ENCODE data around the gene KCNT1. TPM values are rescaled to one million over a fixed set of nuclear protein-coding genes. Genes with fewer than 3 reads are reported as not detected.
A peak's percentile ranks its signal among the peaks of the same experiment; 100 is the strongest.

KCNT1 gene
- total RNA-seq, 1 experiment from 2014 or later: 0.17 TPM

- intact Hi-C loops (cut with micrococcal nuclease): no loop called here
- Histone ChIP-seq H3K9ac (ENCODE audit: low read length) (no peak overlapping the region), H3K27ac (ENCODE audit: low read depth, low read length) (no peak overlapping the region), H3K9me2 (ENCODE audit: insufficient read depth) (no peaks in the 10 kb centered on the region), H3K36me3 (ENCODE audit: control insufficient read depth in 1 of 2, insufficient read depth in 2 of 2, low read length in 2 of 2) (peaks cover 47 to 57% of the 10 kb centered on the region in 2 experiments), H3K4me3 (replicated peaks in 1 of 2; ENCODE audit: low read depth in 1 of 2, low read length in 2 of 2) (no peak overlapping the region), H3K4me2 (ENCODE audit: low read length) (no peak overlapping the region), H2AFZ (ENCODE audit: low read depth, low read length, poor library complexity, severe bottlenecking) (no peak overlapping the region), H3K9me3 (ENCODE audit: control insufficient read depth in 1 of 2, insufficient read depth in 1 of 2, low read depth in 1 of 2, low read length in 2 of 2) (no peaks in the 10 kb centered on the region), H3K4me1 (ENCODE audit: control insufficient read depth in 1 of 2, insufficient read depth in 2 of 2, low read length in 2 of 2) (no peaks in the 10 kb centered on the region), H4K20me1 (ENCODE audit: insufficient read depth) (no peaks in the 10 kb centered on the region), H3K27me3 (ENCODE audit: insufficient read depth, low read length) (no peaks in the 10 kb centered on the region), H3K79me2 (ENCODE audit: insufficient read depth, low read length) (peaks cover 4% of the 10 kb centered on the region; the same call in 1 of the 2 replicates)
- TF ChIP-seq RAD21 (IDR thresholded peaks at IDR 0.05; ENCODE audit: low read depth): peak; percentile 28
- TF ChIP-seq SRF (IDR thresholded peaks at IDR 0.05; ENCODE audit: low read depth): no peak
- TF ChIP-seq JUND (IDR thresholded peaks at IDR 0.05): no peak
- TF ChIP-seq POLR2A (IDR thresholded peaks at IDR 0.05; ENCODE audit: borderline replicate concordance, extremely low read depth, insufficient read depth, insufficient read length): no peak
- peak; percentile 7 to 53 (median 53); a peak in 4 of 6 replicates for TF ChIP-seq CTCF (IDR thresholded peaks at IDR 0.05 in 2 of 3, conservative IDR thresholded peaks at IDR 0.05 in 1 of 3; ENCODE audit: borderline replicate concordance in 1 of 3, insufficient read depth in 1 of 3, low read depth in 2 of 3, low read length in 2 of 3)
- TF ChIP-seq CBX3 (IDR thresholded peaks at IDR 0.05; ENCODE audit: low read depth): no peak
- DNase-seq (ENCODE audit: low read depth, low spot score): no peak
- BruUV-seq (replicated peaks): no TSS peak
- peak; percentile 75 for ATAC-seq
- ChIA-PET POLR2A (no interaction called here), RAD21 (ENCODE audit: low non-redundant PET in 1 of 2, low total read pairs in 2 of 2, uncharacterized antibody in 2 of 2, unreplicated experiment in 2 of 2) (interaction anchor here in 1 of 2 experiments (0.7 kb wide), 1 partner anchor 85 kb away, joined by 4 read pairs; no protein-coding TSS in a partner anchor), CTCF (no interaction called here)
Measured at GRCh38 chr9:135819905-135820304, 117.9 kb downstream of the KCNT1 start.

- Histone ChIP-seq H3K27ac (ENCODE audit: low read depth, low read length) (no peak overlapping the region), H3K4me2 (ENCODE audit: low read length) (no peak overlapping the region), H2AFZ (ENCODE audit: low read depth, low read length, poor library complexity, severe bottlenecking) (no peak overlapping the region), H3K9me2 (ENCODE audit: insufficient read depth) (no peaks in the 10 kb centered on the region), H3K27me3 (ENCODE audit: insufficient read depth, low read length) (no peaks in the 10 kb centered on the region), H3K36me3 (ENCODE audit: control insufficient read depth in 1 of 2, insufficient read depth in 2 of 2, low read length in 2 of 2) (peaks cover 40 to 52% of the 10 kb centered on the region in 2 experiments), H3K4me1 (ENCODE audit: control insufficient read depth in 1 of 2, insufficient read depth in 2 of 2, low read length in 2 of 2) (no peaks in the 10 kb centered on the region), H3K9me3 (ENCODE audit: control insufficient read depth in 1 of 2, insufficient read depth in 1 of 2, low read depth in 1 of 2, low read length in 2 of 2) (no peaks in the 10 kb centered on the region), H3K4me3 (replicated peaks in 1 of 2; ENCODE audit: low read depth in 1 of 2, low read length in 2 of 2) (no peak overlapping the region), H3K9ac (ENCODE audit: low read length) (no peak overlapping the region), H4K20me1 (ENCODE audit: insufficient read depth) (no peaks in the 10 kb centered on the region), H3K79me2 (ENCODE audit: insufficient read depth, low read length) (peaks cover 4% of the 10 kb centered on the region; the same call in 1 of the 2 replicates)
- ChIA-PET RAD21 (ENCODE audit: low non-redundant PET in 1 of 2, low total read pairs in 2 of 2, uncharacterized antibody in 2 of 2, unreplicated experiment in 2 of 2) (no interaction called here), CTCF (no interaction called here), POLR2A (no interaction called here)
- no TSS peak for BruUV-seq (replicated peaks)
- intact Hi-C loops (cut with micrococcal nuclease): no loop called here
- no peak for DNase-seq (ENCODE audit: low read depth, low spot score)
- no peak for ATAC-seq
- no peak for TF ChIP-seq ZFX (IDR thresholded peaks at IDR 0.05)
- no peak for TF ChIP-seq YY1 (IDR thresholded peaks at IDR 0.05; ENCODE audit: extremely low read depth, insufficient replicate concordance, low read depth, low read length)
- no peak for TF ChIP-seq SRF (IDR thresholded peaks at IDR 0.05; ENCODE audit: low read depth)
- TF ChIP-seq ZBTB33 (IDR thresholded peaks at IDR 0.05; ENCODE audit: extremely low read depth, insufficient replicate concordance, low read length): no peak
- no peak for TF ChIP-seq CEBPB (IDR thresholded peaks at IDR 0.05; ENCODE audit: low read depth)
- no peak for TF ChIP-seq ZNF274 (IDR thresholded peaks at IDR 0.05; ENCODE audit: low read depth, low read length)
- TF ChIP-seq RAD21 (IDR thresholded peaks at IDR 0.05; ENCODE audit: low read depth): no peak
- no peak for TF ChIP-seq SIN3A (IDR thresholded peaks at IDR 0.05; ENCODE audit: low read depth)
- no peak for TF ChIP-seq EGR1 (IDR thresholded peaks at IDR 0.05; ENCODE audit: low read depth)
- TF ChIP-seq SP1 (IDR thresholded peaks at IDR 0.05; ENCODE audit: low read depth): no peak
- no peak for TF ChIP-seq CTCF (IDR thresholded peaks at IDR 0.05 in 2 of 3, conservative IDR thresholded peaks at IDR 0.05 in 1 of 3; ENCODE audit: borderline replicate concordance in 1 of 3, insufficient read depth in 1 of 3, low read depth in 2 of 3, low read length in 2 of 3)
- no peak for TF ChIP-seq EZH2phosphoT487 (IDR thresholded peaks at IDR 0.05; ENCODE audit: borderline replicate concordance)
Measured at GRCh38 chr9:135820661-135821060, 118.7 kb downstream of the KCNT1 start.

Data from HCT116 (cell line).